NCI-H226 (cell line): ENCODE measurements around the gene TTF1.

Experiments used
- DNase-seq: peaks from one replicate; pipeline ENCODE4 v3.0.0-alpha.2; 2015

Gene TTF1

GRCh38 chr9:132356324-132356924 is 50.2 kb downstream of the TTF1 start:
- no peak for DNase-seq

- DNase-seq = peak; percentile 93
Observed at GRCh38 chr9:132354637-132355355, 51.8 kb downstream of the TTF1 start, which contains the start of gene SETX. Gene SETX, minus strand, starts transcription at chr9:132354986. Its CDS starts 5,558 bp downstream, at chr9:132349428.

DNA sequence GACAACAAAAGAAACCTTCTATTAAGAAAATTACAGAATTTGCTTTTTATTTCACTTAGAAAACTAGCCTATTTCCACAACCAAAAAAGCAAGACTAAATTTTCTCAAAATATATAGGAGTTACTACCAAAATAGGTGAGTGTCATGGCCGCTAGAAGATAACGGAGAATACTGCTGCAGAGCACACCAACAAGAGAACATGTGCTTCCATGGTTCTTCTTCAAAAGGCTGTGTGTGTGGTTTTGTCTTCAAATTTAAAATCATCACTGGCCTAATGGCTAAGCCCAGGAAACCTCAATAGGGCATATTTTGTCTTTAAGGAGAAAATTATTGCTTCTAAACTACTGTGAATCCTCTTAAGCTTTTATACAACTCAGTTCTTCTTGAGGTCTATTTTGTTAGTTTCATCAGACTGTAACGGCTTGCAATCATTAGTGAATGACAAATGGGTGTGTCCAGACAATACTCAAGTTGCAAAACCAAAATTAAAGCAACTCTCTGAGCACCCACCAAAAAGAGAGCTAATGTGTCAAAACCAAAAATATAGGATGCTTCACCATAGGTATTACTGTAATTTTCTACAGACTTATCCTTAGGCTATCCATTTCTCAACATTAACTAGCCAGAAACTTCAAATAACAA is 55.1 kb downstream of the TTF1 start:
- no peak for DNase-seq

DNA sequence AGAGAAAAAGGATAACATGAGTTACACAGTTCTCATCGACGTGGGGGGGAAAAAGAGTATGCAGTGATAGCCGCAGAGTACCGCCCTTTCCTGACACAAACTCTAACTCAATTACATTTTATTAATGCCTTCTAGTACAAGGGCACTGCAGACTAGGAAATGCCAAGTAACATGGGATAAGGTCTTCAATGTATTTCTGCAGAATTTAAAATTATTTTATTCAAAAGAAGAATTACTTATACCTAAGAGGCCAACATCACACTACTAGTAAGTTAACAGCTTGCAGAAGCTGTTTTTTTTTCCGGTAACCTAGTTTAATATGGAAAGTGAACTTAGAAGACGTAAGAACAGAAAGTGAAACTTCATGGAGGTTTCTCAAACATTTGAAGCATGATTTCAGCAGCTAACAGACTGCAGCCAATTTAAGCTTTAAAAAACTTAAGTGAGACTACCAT is 55.8 kb downstream of the TTF1 start:
- no peak for DNase-seq

- no peak for DNase-seq
Observed at GRCh38 chr9:132348676-132349075, 58.0 kb downstream of the TTF1 start.

- DNase-seq = no peak
Observed at GRCh38 chr9:132346177-132346576, 60.5 kb downstream of the TTF1 start.

DNA sequence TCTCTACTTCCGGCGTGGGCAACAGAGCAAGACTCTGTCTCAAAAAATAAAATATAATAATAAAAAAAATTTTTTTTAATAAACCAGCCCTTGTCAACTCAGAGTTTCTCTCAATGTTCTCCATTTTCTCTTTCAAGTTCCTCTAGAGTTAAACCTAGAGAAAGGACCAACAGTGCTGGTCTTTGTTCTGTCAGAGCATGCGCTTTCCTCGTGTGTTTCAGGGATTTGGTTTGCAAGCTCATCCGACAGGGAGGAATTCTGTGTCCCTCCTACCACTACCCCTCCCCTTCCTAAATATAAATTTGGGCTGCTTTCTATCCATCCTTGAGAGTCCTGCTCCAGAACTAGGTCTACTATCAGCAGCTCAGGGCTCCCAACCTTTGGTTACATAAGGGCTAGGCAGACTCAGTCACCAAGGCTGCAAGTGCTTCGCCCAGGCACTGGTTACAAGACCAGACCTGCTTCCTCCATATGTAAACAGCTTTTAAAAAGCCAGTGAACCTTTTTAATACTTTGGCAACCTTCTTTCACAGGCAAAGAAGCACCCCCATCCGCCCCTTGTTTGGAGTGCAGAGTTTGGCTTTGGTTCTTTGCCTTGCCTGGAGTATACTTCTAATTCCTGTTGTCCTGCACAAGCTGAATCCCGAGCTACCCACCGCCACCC is 65.3 kb downstream of the TTF1 start:
- no peak for DNase-seq

DNA sequence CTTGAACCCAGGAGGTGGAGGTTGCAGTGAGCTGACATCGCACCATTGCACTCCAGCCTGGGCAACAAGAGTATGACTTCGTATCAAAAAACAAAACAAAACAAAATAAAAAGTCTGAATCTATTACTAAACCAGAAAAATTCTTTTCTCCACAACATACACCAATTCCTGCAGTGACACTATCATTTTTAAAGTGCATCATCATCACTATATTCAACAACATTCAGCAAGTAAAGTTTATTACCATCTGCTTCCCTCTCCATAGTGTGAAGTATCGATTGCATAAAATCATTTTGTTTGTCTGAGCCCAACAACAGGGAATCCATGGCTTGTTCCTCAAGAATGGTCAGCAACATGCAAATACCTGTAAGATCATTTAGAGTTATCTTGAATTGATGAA is 72.3 kb downstream of the TTF1 start:
- no peak for DNase-seq

- DNase-seq = no peak
Observed at GRCh38 chr9:132333556-132333955, 73.1 kb downstream of the TTF1 start.

GRCh38 chr9:132328580-132328979 is 78.1 kb downstream of the TTF1 start:
- DNase-seq = no peak

DNA sequence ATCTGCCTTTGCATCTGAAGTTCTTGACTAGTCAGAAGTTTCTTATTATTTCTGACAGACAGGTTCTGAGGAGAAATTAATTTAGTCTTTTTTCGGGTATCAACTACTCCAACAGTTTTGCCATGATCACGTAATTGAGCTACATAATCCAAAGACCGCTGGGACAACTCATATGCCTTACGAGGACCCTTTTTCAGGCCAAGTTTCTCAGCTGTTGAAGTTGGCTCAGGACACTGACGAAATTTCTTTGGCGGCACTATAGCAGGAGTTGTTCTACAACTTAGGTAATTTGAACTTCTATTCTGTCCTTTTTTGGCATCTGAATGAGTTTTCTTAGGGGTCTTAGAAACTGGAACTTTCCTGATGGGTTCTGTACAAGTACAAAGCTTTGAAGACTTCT is 79.1 kb downstream of the TTF1 start:
- no peak for DNase-seq
